ENCODE measurements around the gene NUTM1.
A peak's percentile ranks its signal among the peaks of the same experiment; 100 is the strongest.
"Not testable (repeated sequence)": the region's sequence is repeated elsewhere in the genome, so short reads cannot be mapped to it uniquely, and the experiment has no call there.

The NUTM1 gene

GRCh38 chr15:34335176-34336032 is 7.7 kb upstream of the NUTM1 start:
- DNase-seq (ENCODE audit: low read depth, low spot score), result no peak
- no peak overlapping the region for H3K4me3 ChIP-seq (ENCODE audit: low read length)

GRCh38 chr15:34336231-34336990 is 6.7 kb upstream of the NUTM1 start:
- H3K4me3 ChIP-seq (ENCODE audit: low read length), result no peak overlapping the region
- DNase-seq (ENCODE audit: low read depth, low spot score), result no peak

- no peak for DNase-seq (ENCODE audit: low read depth, low spot score)
- H3K4me3 ChIP-seq (ENCODE audit: low read length), result peak overlapping the region; percentile 76
Measured at GRCh38 chr15:34336991-34337556, 6.0 kb upstream of the NUTM1 start.

- H3K4me3 ChIP-seq (ENCODE audit: low read length), result peak within 1 kb of the TSS; percentile 76
- DNase-seq (ENCODE audit: low read depth, low spot score), result peak; percentile 54
Measured at GRCh38 chr15:34337557-34338306, 5.4 kb upstream of the NUTM1 start, which contains the start of gene SLC12A6. TSS of gene SLC12A6 (minus strand) at chr15:34337781. CDS start at chr15:34336680, 1,101 bp downstream.

GRCh38 chr15:34338347-34338746 is 4.8 kb upstream of the NUTM1 start:
- H3K4me3 ChIP-seq (ENCODE audit: low read length), result peak overlapping the region; percentile 76
- no peak for DNase-seq (ENCODE audit: low read depth, low spot score)

GRCh38 chr15:34339946-34340345 is 3.2 kb upstream of the NUTM1 start:
- no peak overlapping the region for H3K4me3 ChIP-seq (ENCODE audit: low read length)
- no peak for DNase-seq (ENCODE audit: low read depth, low spot score)

- DNase-seq (ENCODE audit: low read depth, low spot score), result no peak
Measured at GRCh38 chr15:34341381-34342212, 1.5 kb upstream of the NUTM1 start.

GRCh38 chr15:34342213-34342736 is 840 bp upstream of the NUTM1 start:
- not testable (repeated sequence) for DNase-seq (ENCODE audit: low read depth, low spot score)

More at GRCh38 chr15:34341381-34342212, 1.5 kb upstream of the NUTM1 start:
- peak overlapping the region; percentile 99 for H3K4me3 ChIP-seq (ENCODE audit: low read length)

GRCh38 chr15:34347951-34348638 is 5.0 kb downstream of the NUTM1 start:
- no peak for DNase-seq (ENCODE audit: low read depth, low spot score)
- H3K4me3 ChIP-seq (ENCODE audit: low read length), result no peak overlapping the region

More at GRCh38 chr15:34342213-34342736, 840 bp upstream of the NUTM1 start:
- H3K4me3 ChIP-seq (ENCODE audit: low read length), result peak overlapping the region; percentile 99

GRCh38 chr15:34348735-34349300 is 5.7 kb downstream of the NUTM1 start:
- DNase-seq (ENCODE audit: low read depth, low spot score), result no peak
- H3K4me3 ChIP-seq (ENCODE audit: low read length), result no peak overlapping the region

GRCh38 chr15:34349769-34350168 is 6.7 kb downstream of the NUTM1 start:
- no peak overlapping the region for H3K4me3 ChIP-seq (ENCODE audit: low read length)

GRCh38 chr15:34352996-34353395 is 9.9 kb downstream of the NUTM1 start:
- not testable (repeated sequence) for DNase-seq (ENCODE audit: low read depth, low spot score); H3K4me3 ChIP-seq (ENCODE audit: low read length)

More at GRCh38 chr15:34349769-34350168, 6.7 kb downstream of the NUTM1 start:
- DNase-seq (ENCODE audit: low read depth, low spot score), result no peak

- no peak overlapping the region for H3K4me3 ChIP-seq (ENCODE audit: low read length)
- no peak for DNase-seq (ENCODE audit: low read depth, low spot score)
Measured at GRCh38 chr15:34353627-34354026, 10.5 kb downstream of the NUTM1 start.

GRCh38 chr15:34354286-34354685 is 11.2 kb downstream of the NUTM1 start:
- no peak for DNase-seq (ENCODE audit: low read depth, low spot score)
- H3K4me3 ChIP-seq (ENCODE audit: low read length), result no peak overlapping the region

- no peak for DNase-seq (ENCODE audit: low read depth, low spot score)
- H3K4me3 ChIP-seq (ENCODE audit: low read length), result no peak overlapping the region
Measured at GRCh38 chr15:34355241-34355640, 12.1 kb downstream of the NUTM1 start.

GRCh38 chr15:34357653-34358052 is 14.5 kb downstream of the NUTM1 start:
- no peak overlapping the region for H3K4me3 ChIP-seq (ENCODE audit: low read length)
- no peak for DNase-seq (ENCODE audit: low read depth, low spot score)

- DNase-seq (ENCODE audit: low read depth, low spot score), result no peak
- no peak overlapping the region for H3K4me3 ChIP-seq (ENCODE audit: low read length)
Measured at GRCh38 chr15:34358367-34358766, 15.3 kb downstream of the NUTM1 start.
